WTC11 (cell line): ENCODE measurements around the gene RAN. TPM values are rescaled to one million over a fixed set of nuclear protein-coding genes. Genes with fewer than 3 reads are reported as not detected.

Experiments
- ATAC-seq: fragments of 200-7000 bp; cut with Tn5 transposase; 2 replicates; pipeline ENCODE4 v1.10.0; 2021; ENCODE audit warnings: mild to moderate bottlenecking, moderate library complexity
- CTCF ChIA-PET: fragments of 300-600 bp; sonication (Branson Sonifier 250); formaldehyde crosslinking; loops from one replicate; lab custom pipeline; 2021; ENCODE audit warnings: antibody characterized with exemption; lab: Charles Lee
- POLR2A ChIA-PET: fragments of 350-600 bp; sonication (Branson Sonifier 250); formaldehyde crosslinking; loops from one replicate; lab custom pipeline; 2021; ENCODE audit warnings: antibody characterized with exemption; lab: Charles Lee
- DNase-seq: peaks from one replicate; pipeline ENCODE4 v3.0.0; 2021; ENCODE audit warnings: low spot score
- H3K27ac Mint-ChIP-seq: 2 replicates; pipeline ENCODE4 v1.8.0; 2021; ENCODE audit warnings: mixed read lengths
- H3K27me3 Mint-ChIP-seq: 2 replicates; pipeline ENCODE4 v1.8.0; 2021; ENCODE audit warnings: low read depth, mild to moderate bottlenecking, moderate library complexity, mixed read lengths
- H3K36me3 Mint-ChIP-seq: 2 replicates; pipeline ENCODE4 v1.8.0; 2021; ENCODE audit warnings: mixed read lengths
- H3K4me1 Mint-ChIP-seq: 2 replicates; pipeline ENCODE4 v1.8.0; 2022; ENCODE audit warnings: mixed read lengths
- H3K4me3 Mint-ChIP-seq: 2 replicates; pipeline ENCODE4 v1.8.0; 2021; ENCODE audit warnings: mild to moderate bottlenecking, moderate library complexity, mixed read lengths
- H3K9me3 Mint-ChIP-seq: 2 replicates; pipeline ENCODE4 v1.8.0; 2021; ENCODE audit warnings: mixed read lengths
- AFF4 ChIP-seq: sonication (generic); formaldehyde crosslinking; IDR thresholded peaks from 2 replicates; pipeline ENCODE4 v1.8.1; 2023; ENCODE audit warnings: mild to moderate bottlenecking, missing genetic modification reagents, borderline replicate concordance
- CDX4 ChIP-seq: fragments of 250-450 bp; sonication (Bioruptor Pico); IDR thresholded peaks from 2 replicates; pipeline ENCODE4 v1.9.0; 2021; ENCODE audit warnings: moderate library complexity, mild to moderate bottlenecking, inconsistent platforms, borderline replicate concordance
- CTCF ChIP-seq: fragments of 200-600 bp; IDR thresholded peaks from 2 replicates; pipeline ENCODE4 v1.8.0; 2022; ENCODE audit warnings: antibody characterized with exemption
- FOXJ3 ChIP-seq: sonication (generic); formaldehyde crosslinking; IDR thresholded peaks from 2 replicates; pipeline ENCODE4 v1.9.0; 2021; ENCODE audit warnings: missing genetic modification reagents, mild to moderate bottlenecking, borderline replicate concordance
- FOXP1 ChIP-seq: sonication (generic); formaldehyde crosslinking; IDR thresholded peaks from 2 replicates; pipeline ENCODE4 v1.8.0; 2022; ENCODE audit warnings: missing genetic modification reagents, mild to moderate bottlenecking, moderate library complexity, borderline replicate concordance
- GRHL2 ChIP-seq: fragments of 250-450 bp; sonication (Bioruptor Pico); IDR thresholded peaks from 2 replicates; pipeline ENCODE4 v1.8.0; 2022; ENCODE audit warnings: mild to moderate bottlenecking, moderate library complexity; ENCODE audit not compliant: insufficient replicate concordance, severe bottlenecking
- GTF2I ChIP-seq: fragments of 250-450 bp; sonication (Bioruptor Pico); conservative IDR thresholded peaks from 2 replicates; pipeline ENCODE4 v1.4.0; 2021; ENCODE audit warnings: mild to moderate bottlenecking
- JAZF1 ChIP-seq: fragments of 250-450 bp; sonication (Bioruptor Pico); IDR thresholded peaks from 2 replicates; pipeline ENCODE4 v1.9.0; 2021; ENCODE audit warnings: moderate library complexity, mild to moderate bottlenecking, inconsistent platforms
- PRDM15 ChIP-seq: sonication (generic); formaldehyde crosslinking; IDR thresholded peaks from 2 replicates; pipeline ENCODE4 v1.8.0; 2022; ENCODE audit warnings: missing genetic modification reagents
- PRRX2 ChIP-seq: fragments of 250-450 bp; sonication (Bioruptor Pico); IDR thresholded peaks from 2 replicates; pipeline ENCODE4 v1.8.0; 2021; ENCODE audit warnings: mild to moderate bottlenecking
- RELA ChIP-seq: sonication (generic); formaldehyde crosslinking; IDR thresholded peaks from 2 replicates; pipeline ENCODE4 v1.8.1; 2022; ENCODE audit warnings: missing genetic modification reagents, mild to moderate bottlenecking, borderline replicate concordance
- RORB ChIP-seq: fragments of 250-450 bp; sonication (Bioruptor Pico); IDR thresholded peaks from 2 replicates; pipeline ENCODE4 v1.9.0; 2021; ENCODE audit warnings: mild to moderate bottlenecking
- SOX15 ChIP-seq: fragments of 250-450 bp; sonication (Bioruptor Pico); IDR thresholded peaks from 2 replicates; pipeline ENCODE4 v1.9.0; 2021; ENCODE audit warnings: mild to moderate bottlenecking
- SP1 ChIP-seq: sonication (generic); formaldehyde crosslinking; conservative IDR thresholded peaks from 2 replicates; pipeline ENCODE4 v1.8.1; 2022; ENCODE audit warnings: missing genetic modification reagents
- TCF7 ChIP-seq: sonication (generic); formaldehyde crosslinking; IDR thresholded peaks from 2 replicates; pipeline ENCODE4 v1.8.0; 2022; ENCODE audit warnings: mild to moderate bottlenecking, low read depth, missing genetic modification reagents, moderate library complexity
- ZBTB21 ChIP-seq: sonication (generic); formaldehyde crosslinking; IDR thresholded peaks from 2 replicates; pipeline ENCODE4 v1.8.1; 2023; ENCODE audit warnings: mild to moderate bottlenecking, missing genetic modification reagents, borderline replicate concordance
- ZNF281 ChIP-seq: sonication (generic); formaldehyde crosslinking; IDR thresholded peaks from 2 replicates; pipeline ENCODE4 v1.8.0; 2023; ENCODE audit warnings: mild to moderate bottlenecking, missing genetic modification reagents
- ZNF671 ChIP-seq: fragments of 250-450 bp; sonication (Bioruptor Pico); IDR thresholded peaks from 2 replicates; pipeline ENCODE4 v1.8.0; 2021; ENCODE audit warnings: mild to moderate bottlenecking
- total RNA-seq: library from RNA; stranded (reverse); gene quantifications from 3 replicates; pipeline ENCODE4 v1.2.3, GENCODE V29; 2021

Gene RAN
- total RNA-seq, 1 experiment from 2014 or later, result 1,745 TPM

GRCh38 chr12:130920723-130921381, 49.0 kb downstream of the RAN start:
- CTCF ChIA-PET, result interaction anchor here (1.9 kb wide), 1 partner anchor 211 kb away, joined by 5 read pairs; no protein-coding TSS in a partner anchor
- ATAC-seq (no peak), DNase-seq (no peak)
- H3K27ac Mint-ChIP-seq, result no peak overlapping the region
- TF ChIP-seq CDX4 (CRISPR knock-in tag), result no peak
- POLR2A ChIA-PET, result no interaction called here
- H3K4me3 Mint-ChIP-seq, result no peak overlapping the region
- peaks cover 8% of the 10 kb centered on the region for H3K4me1 Mint-ChIP-seq
- H3K36me3 Mint-ChIP-seq, result no peaks in the 10 kb centered on the region
- H3K9me3 Mint-ChIP-seq, result peaks cover 17% of the 10 kb centered on the region
- H3K27me3 Mint-ChIP-seq, result peaks cover 9% of the 10 kb centered on the region

GRCh38 chr12:130922511-130922953, 50.7 kb downstream of the RAN start:
- CTCF ChIA-PET, result interaction anchor here (0.8 to 1.9 kb wide), 2 partner anchors 96 to 210 kb away, joined by 3 to 5 read pairs; no protein-coding TSS in a partner anchor
- DNase-seq, result no peak
- Mint-ChIP-seq H3K27me3 (peaks cover 3% of the 10 kb centered on the region), H3K36me3 (no peaks in the 10 kb centered on the region), H3K4me3 (no peak overlapping the region), H3K9me3 (peaks cover 17% of the 10 kb centered on the region), H3K27ac (no peak overlapping the region), H3K4me1 (no peaks in the 10 kb centered on the region; the same call in 1 of the 2 replicates)
- ATAC-seq, result no peak
- POLR2A ChIA-PET, result no interaction called here
- TF ChIP-seq RELA (no peak), PRDM15 (CRISPR knock-in tag) (no peak), ZBTB21 (no peak), FOXP1 (CRISPR knock-in tag) (no peak), CTCF (no peak), FOXJ3 (CRISPR knock-in tag) (no peak), RORB (CRISPR knock-in tag) (no peak), ZNF281 (no peak), JAZF1 (CRISPR knock-in tag) (no peak), GRHL2 (CRISPR knock-in tag) (no peak), SOX15 (no peak), TCF7 (CRISPR knock-in tag) (no peak), GTF2I (no peak), ZNF671 (no peak), PRRX2 (CRISPR knock-in tag) (no peak), AFF4 (no peak), SP1 (CRISPR knock-in tag) (no peak)
